NCI-H1694 (cell line): Measurements from ENCODE around the gene NMRK1.

Source experiments
- DNase-seq: peaks from one replicate; lab custom pipeline; 2025; lab: John Stamatoyannopoulos, UW

Gene NMRK1

GRCh38 chr9:75102177-75102790 is 14.3 kb upstream of the NMRK1 start:
- no peak for DNase-seq

- no peak for DNase-seq
These were observed 13.1 kb upstream of the NMRK1 start for GRCh38 chr9:75101004-75101588.

GRCh38 chr9:75096796-75097195 is 8.8 kb upstream of the NMRK1 start:
- DNase-seq: no peak

GRCh38 chr9:75092766-75093165 is 4.8 kb upstream of the NMRK1 start:
- no peak for DNase-seq

- no peak for DNase-seq
These were observed 2.6 kb upstream of the NMRK1 start for GRCh38 chr9:75090579-75090978.

- DNase-seq: no peak
These were observed 1.4 kb upstream of the NMRK1 start for GRCh38 chr9:75089373-75089766.

GRCh38 chr9:75088646-75089372 is 854 bp upstream of the NMRK1 start:
- no peak for DNase-seq

- no peak for DNase-seq
These were observed 599 bp downstream of the NMRK1 start for GRCh38 chr9:75087289-75087823.

GRCh38 chr9:75086541-75087288 is 1.2 kb downstream of the NMRK1 start:
- no peak for DNase-seq

- no peak for DNase-seq
These were observed 2.3 kb downstream of the NMRK1 start for GRCh38 chr9:75085640-75086039.

- DNase-seq: no peak
These were observed 3.8 kb downstream of the NMRK1 start for GRCh38 chr9:75084081-75084672.

- DNase-seq: no peak
These were observed 4.6 kb downstream of the NMRK1 start for GRCh38 chr9:75083188-75083970.

GRCh38 chr9:75081632-75082031 is 6.3 kb downstream of the NMRK1 start:
- no peak for DNase-seq

- no peak for DNase-seq
These were observed 15.1 kb downstream of the NMRK1 start for GRCh38 chr9:75072895-75073294.

- DNase-seq: no peak
These were observed 16.3 kb downstream of the NMRK1 start for GRCh38 chr9:75071530-75072122.

- no peak for DNase-seq
These were observed 18.8 kb downstream of the NMRK1 start for GRCh38 chr9:75069171-75069570.

- DNase-seq: no peak
These were observed 20.1 kb downstream of the NMRK1 start for GRCh38 chr9:75067894-75068293.

- no peak for DNase-seq
These were observed 22.4 kb downstream of the NMRK1 start for GRCh38 chr9:75065510-75065909.

- DNase-seq: no peak
These were observed 23.5 kb downstream of the NMRK1 start for GRCh38 chr9:75064307-75065025.
